B cell (primary cell): Measurements from ENCODE around the gene GPR108.

ENCODE experiments used
- CTCF ChIP-seq: fragments of 200-600 bp; IDR thresholded peaks from one replicate; pipeline ENCODE4 v1.8.0; 2022; ENCODE audit warnings: antibody characterized with exemption, mild to moderate bottlenecking
- EZH2 ChIP-seq: IDR thresholded peaks from 2 replicates; pipeline ENCODE4 v1.6.1; 2012; ENCODE audit warnings: borderline replicate concordance, low read depth, mild to moderate bottlenecking, moderate library complexity, low read length; ENCODE audit not compliant: insufficient read depth, poor library complexity, severe bottlenecking

- TF ChIP-seq CTCF (no peak), EZH2 (no peak)
Observed at GRCh38 chr19:6718741-6719539, 18.4 kb downstream of the GPR108 start.
